HepG2 (cell line): Measurements from ENCODE around the gene MLST8. TPM values are rescaled to one million over a fixed set of nuclear protein-coding genes. Genes with fewer than 3 reads are reported as not detected.

Experiments
- ATAD3A ChIP-seq: sonication (generic); formaldehyde crosslinking; IDR thresholded peaks from 2 replicates; pipeline ENCODE4 v1.4.0; 2020; ENCODE audit warnings: missing genetic modification reagents
- BCL3 ChIP-seq: sonication (generic); formaldehyde crosslinking; IDR thresholded peaks from 2 replicates; pipeline ENCODE4 v1.5.1; 2020; ENCODE audit warnings: mild to moderate bottlenecking, missing genetic modification reagents, moderate library complexity
- DPF2 ChIP-seq: sonication (generic); formaldehyde crosslinking; IDR thresholded peaks from 2 replicates; pipeline ENCODE4 v1.4.0; 2020; ENCODE audit warnings: mild to moderate bottlenecking, low read depth, missing genetic modification reagents, borderline replicate concordance
- GRHL1 ChIP-seq: sonication (generic); formaldehyde crosslinking; conservative IDR thresholded peaks from 2 replicates; pipeline ENCODE4 v1.8.0; 2022; ENCODE audit warnings: missing genetic modification reagents
- ISX ChIP-seq: sonication (generic); formaldehyde crosslinking; conservative IDR thresholded peaks from 2 replicates; pipeline ENCODE4 v1.5.0; 2020; ENCODE audit warnings: missing genetic modification reagents
- KAT2B ChIP-seq: fragments of 150-350 bp; IDR thresholded peaks from 2 replicates; pipeline ENCODE4 v1.6.1; 2014; ENCODE audit warnings: low read depth, low read length, borderline replicate concordance
- KLF15 ChIP-seq: sonication (generic); formaldehyde crosslinking; IDR thresholded peaks from 2 replicates; pipeline ENCODE4 v1.8.1; 2023; ENCODE audit warnings: borderline replicate concordance, mild to moderate bottlenecking, inconsistent platforms, missing genetic modification reagents, mixed read lengths
- MYPOP ChIP-seq: sonication (generic); formaldehyde crosslinking; IDR thresholded peaks from 2 replicates; pipeline ENCODE4 v1.8.1; 2023; ENCODE audit warnings: mild to moderate bottlenecking, moderate library complexity, missing genetic modification reagents
- PCBP1 ChIP-seq: fragments of 200-400 bp; formaldehyde crosslinking; IDR thresholded peaks from 2 replicates; pipeline ENCODE4 v1.6.1; 2017; ENCODE audit warnings: mild to moderate bottlenecking, low read depth, low read length, borderline replicate concordance
- RBFOX2 ChIP-seq: fragments of 200-400 bp; formaldehyde crosslinking; IDR thresholded peaks from 2 replicates; pipeline ENCODE4 v1.6.1; 2017; ENCODE audit warnings: low read depth, mild to moderate bottlenecking, low read length
- RXRB ChIP-seq: IDR thresholded peaks from 2 replicates; pipeline ENCODE4 v1.6.1; 2016; ENCODE audit warnings: borderline replicate concordance, missing genetic modification reagents, missing compliant biosample characterization
- TEF ChIP-seq: sonication (generic); formaldehyde crosslinking; IDR thresholded peaks from 2 replicates; pipeline ENCODE4 v1.5.0; 2020; ENCODE audit warnings: missing genetic modification reagents
- TFDP1 ChIP-seq: IDR thresholded peaks from 2 replicates; pipeline ENCODE4 v1.6.1; 2016; ENCODE audit warnings: missing compliant biosample characterization, missing genetic modification reagents, borderline replicate concordance
- UBTF ChIP-seq: sonication (generic); formaldehyde crosslinking; IDR thresholded peaks from 2 replicates; pipeline ENCODE4 v1.4.0; 2020; ENCODE audit warnings: mild to moderate bottlenecking, missing genetic modification reagents
- ZBTB20 ChIP-seq: sonication (generic); formaldehyde crosslinking; IDR thresholded peaks from 2 replicates; pipeline ENCODE4 v1.8.1; 2023; ENCODE audit warnings: missing genetic modification reagents, low read depth, mild to moderate bottlenecking, borderline replicate concordance
- ZBTB7B ChIP-seq: sonication (generic); formaldehyde crosslinking; IDR thresholded peaks from 2 replicates; pipeline ENCODE4 v1.4.0; 2020; ENCODE audit warnings: missing genetic modification reagents
- ZFY ChIP-seq: sonication (generic); formaldehyde crosslinking; IDR thresholded peaks from 2 replicates; pipeline ENCODE4 v1.4.0; 2020; ENCODE audit warnings: missing genetic modification reagents
- ZNF10 ChIP-seq: sonication (generic); formaldehyde crosslinking; IDR thresholded peaks from 2 replicates; pipeline ENCODE4 v1.4.0; 2020; ENCODE audit warnings: mild to moderate bottlenecking, low read depth, missing genetic modification reagents, borderline replicate concordance
- ZNF383 ChIP-seq: sonication (generic); formaldehyde crosslinking; IDR thresholded peaks from 2 replicates; pipeline ENCODE4 v1.4.0; 2020; ENCODE audit warnings: missing genetic modification reagents, mild to moderate bottlenecking, borderline replicate concordance
- ZNF556 ChIP-seq: sonication (generic); formaldehyde crosslinking; IDR thresholded peaks from 2 replicates; pipeline ENCODE4 v1.4.0; 2020; ENCODE audit warnings: mild to moderate bottlenecking, missing genetic modification reagents, borderline replicate concordance
- ZNF768 ChIP-seq: sonication (generic); formaldehyde crosslinking; IDR thresholded peaks from 2 replicates; pipeline ENCODE4 v1.4.0; 2020; ENCODE audit warnings: missing genetic modification reagents
- polyA plus RNA-seq, 8 experiments: library from polyadenylated mRNA; depleted of rRNA in 3 of 8; stranded (reverse) in 7 of 8; unstranded in 1 of 8; fragments of >200 nt; fragmentation: Illumina TruSeq in 4 of 8; extraction: Trizol in 4 of 8; gene quantifications; 2 replicates each; pipeline versions ENCODE4 v1.2.1 to v1.2.3, GENCODE V29; 2011 to 2016; ENCODE audit warnings: low read depth in 4 of 8, missing spikeins in 1 of 8, mixed read lengths in 1 of 8; ENCODE audit not compliant: insufficient read depth in 1 of 8
- total RNA-seq, 5 experiments: library from RNA; depleted of rRNA; stranded (reverse); fragments of >200 nt; fragmentation: Illumina TruSeq; extraction: Trizol; gene quantifications; 2 replicates each; pipeline ENCODE4 v1.2.3, GENCODE V29; 2016; ENCODE audit warnings: low read depth in 1 of 5

The MLST8 gene
- total and polyA plus RNA-seq, 2 of the 13 experiments (the other 11 are each of a cell fraction or from before 2014, with no cell fraction given): 30.8 to 72.7 TPM

- TF ChIP-seq RXRB (peak; percentile 66), ZBTB7B (CRISPR knock-in tag) (peak; percentile 25; the same call in 1 of the 2 replicates), ZNF768 (CRISPR knock-in tag) (0 out of 2 replicates have a peak, but pooled peaks have one; percentile 41), ZNF10 (CRISPR knock-in tag) (no peak), ATAD3A (CRISPR knock-in tag) (no peak), TFDP1 (peak; percentile 68; the same call in 1 of the 2 replicates), GRHL1 (CRISPR knock-in tag) (no peak), DPF2 (no peak), RBFOX2 (peak; percentile 52; the same call in 1 of the 2 replicates), ZNF556 (CRISPR knock-in tag) (0 out of 2 replicates have a peak, but pooled peaks have one; percentile 56), KAT2B (no peak), TEF (no peak), ZFY (CRISPR knock-in tag) (peak; percentile 71), BCL3 (CRISPR knock-in tag) (no peak), UBTF (CRISPR knock-in tag) (peak; percentile 80), KLF15 (CRISPR knock-in tag) (no peak), ZBTB20 (CRISPR knock-in tag) (no peak), PCBP1 (no peak), ISX (no peak), ZNF383 (CRISPR knock-in tag) (no peak), MYPOP (no peak)
Measured at GRCh38 chr16:2163211-2163881, 41.9 kb upstream of the MLST8 start (continued).
